HEK293T (cell line): ENCODE data around the gene ZNF273.

Source experiments
- CTCF ChIA-PET: fragments of 350-600 bp; formaldehyde crosslinking; extraction: SDS; loops from one replicate; lab custom pipeline; 2021; ENCODE audit warnings: antibody characterized with exemption, inconsistent platforms; lab: Yijun Ruan, JAX
- POLR2A ChIA-PET: fragments of 350-600 bp; formaldehyde crosslinking; extraction: SDS; loops from one replicate; lab custom pipeline; 2020; ENCODE audit warnings: antibody characterized with exemption, inconsistent platforms; lab: Yijun Ruan, JAX
- DNase-seq: peaks from one replicate; pipeline ENCODE4 v3.0.0; 2012; ENCODE audit warnings: mixed read lengths; ENCODE audit errors: extremely low spot score
- ARNT ChIP-seq: fragments of 450-650 bp; IDR thresholded peaks from 2 replicates; pipeline ENCODE4 v1.6.1; 2017; ENCODE audit warnings: mild to moderate bottlenecking
- BHLHE40 ChIP-seq: fragments of 450-650 bp; IDR thresholded peaks from 2 replicates; pipeline ENCODE4 v1.6.1; 2016; ENCODE audit warnings: mild to moderate bottlenecking, moderate library complexity, borderline replicate concordance
- CTBP1 ChIP-seq: fragments of 450-650 bp; IDR thresholded peaks from 2 replicates; pipeline ENCODE4 v1.6.1; 2016; ENCODE audit warnings: borderline replicate concordance
- ELF4 ChIP-seq: fragments of 450-650 bp; IDR thresholded peaks from 2 replicates; pipeline ENCODE4 v1.6.1; 2017; ENCODE audit warnings: antibody characterized with exemption
- FOXA1 ChIP-seq: fragments of 450-650 bp; IDR thresholded peaks from 2 replicates; pipeline ENCODE4 v1.6.1; 2016; ENCODE audit warnings: mild to moderate bottlenecking
- FOXK2 ChIP-seq: fragments of 450-650 bp; IDR thresholded peaks from 2 replicates; pipeline ENCODE4 v1.6.1; 2016; ENCODE audit warnings: mild to moderate bottlenecking
- FOXM1 ChIP-seq: fragments of 450-650 bp; IDR thresholded peaks from 2 replicates; pipeline ENCODE4 v1.6.1; 2017; ENCODE audit warnings: mild to moderate bottlenecking, borderline replicate concordance
- HDGF ChIP-seq: fragments of 450-650 bp; IDR thresholded peaks from 2 replicates; pipeline ENCODE4 v1.6.1; 2017; ENCODE audit warnings: antibody characterized with exemption, borderline replicate concordance
- L3MBTL2 ChIP-seq: fragments of 450-650 bp; conservative IDR thresholded peaks from 2 replicates; pipeline ENCODE4 v1.6.1; 2016; ENCODE audit warnings: mild to moderate bottlenecking
- LEF1 ChIP-seq: fragments of 450-650 bp; IDR thresholded peaks from 2 replicates; pipeline ENCODE4 v1.6.1; 2017; ENCODE audit warnings: mild to moderate bottlenecking, borderline replicate concordance
- NFRKB ChIP-seq: fragments of 450-650 bp; IDR thresholded peaks from 2 replicates; pipeline ENCODE4 v1.6.1; 2016; ENCODE audit warnings: mild to moderate bottlenecking, moderate library complexity
- SP1 ChIP-seq: fragments of 450-650 bp; IDR thresholded peaks from 2 replicates; pipeline ENCODE4 v1.6.1; 2017
- SUZ12 ChIP-seq: fragments of 450-650 bp; IDR thresholded peaks from 2 replicates; pipeline ENCODE4 v1.6.1; 2016; ENCODE audit warnings: mild to moderate bottlenecking
- TARDBP ChIP-seq: fragments of 450-650 bp; IDR thresholded peaks from 2 replicates; pipeline ENCODE4 v1.6.1; 2016
- ZNF384 ChIP-seq: fragments of 450-650 bp; IDR thresholded peaks from 2 replicates; pipeline ENCODE4 v1.6.1; 2016
- TF ChIP-seq, protein P1 (sequence below): fragments of 450-650 bp; IDR thresholded peaks from 2 replicates; pipeline ENCODE4 v1.6.1; 2016

Gene ZNF273

DNA sequence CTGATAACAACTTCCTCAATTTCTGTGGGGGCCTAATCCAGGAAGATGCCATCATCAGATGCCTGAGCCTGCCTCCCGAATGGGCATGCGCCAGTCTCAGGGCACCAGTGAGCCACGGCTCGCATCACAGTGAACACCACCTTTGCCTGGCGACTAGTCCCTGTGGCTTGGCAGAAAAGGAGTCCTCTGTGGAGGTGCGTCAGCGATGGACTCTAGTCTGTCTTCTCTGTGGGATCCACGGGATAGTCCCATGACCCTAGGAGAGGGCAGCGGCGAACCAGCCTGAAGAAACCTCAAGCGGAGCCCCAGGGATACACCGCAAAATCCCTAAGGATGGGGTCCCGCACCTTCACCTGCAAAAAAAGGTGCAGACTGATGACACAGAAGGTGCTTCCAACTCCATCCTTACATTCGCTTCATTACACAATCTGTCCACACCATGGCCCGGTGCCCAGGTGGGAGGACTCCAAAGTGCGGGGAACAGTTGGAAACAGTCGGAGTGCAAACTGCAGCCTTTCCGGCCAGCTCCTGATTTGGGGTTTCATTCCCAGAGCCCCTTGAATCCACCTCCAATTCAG lies 35.1 kb upstream of the ZNF273 start:
- no peak for TF ChIP-seq ZNF384
- ChIA-PET POLR2A (no interaction called here), CTCF (no interaction called here)
- DNase-seq, result no peak

DNA sequence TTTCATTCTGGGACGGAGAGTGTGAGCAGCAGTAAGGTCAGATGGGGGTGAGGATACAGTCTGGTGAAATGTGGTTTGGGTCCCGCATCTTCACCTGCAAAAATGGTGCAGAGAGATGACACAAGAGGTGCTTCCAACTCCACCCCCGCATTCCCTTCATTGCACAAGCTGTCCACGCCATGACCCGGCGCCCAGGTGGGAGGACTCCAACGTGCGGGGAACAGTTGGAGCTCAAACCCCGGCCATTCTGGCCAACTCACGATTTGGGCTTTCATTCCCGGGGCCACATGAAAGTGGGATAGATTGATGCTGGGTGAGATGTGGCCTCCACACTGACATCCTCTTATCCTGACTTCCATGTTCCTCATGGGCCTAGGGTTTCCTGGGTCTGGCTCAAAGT lies 34.6 kb upstream of the ZNF273 start:
- ChIA-PET CTCF (no interaction called here), POLR2A (no interaction called here)
- no peak for DNase-seq
- no peak for TF ChIP-seq ZNF384
- no peak for TF ChIP-seq ARNT

DNA sequence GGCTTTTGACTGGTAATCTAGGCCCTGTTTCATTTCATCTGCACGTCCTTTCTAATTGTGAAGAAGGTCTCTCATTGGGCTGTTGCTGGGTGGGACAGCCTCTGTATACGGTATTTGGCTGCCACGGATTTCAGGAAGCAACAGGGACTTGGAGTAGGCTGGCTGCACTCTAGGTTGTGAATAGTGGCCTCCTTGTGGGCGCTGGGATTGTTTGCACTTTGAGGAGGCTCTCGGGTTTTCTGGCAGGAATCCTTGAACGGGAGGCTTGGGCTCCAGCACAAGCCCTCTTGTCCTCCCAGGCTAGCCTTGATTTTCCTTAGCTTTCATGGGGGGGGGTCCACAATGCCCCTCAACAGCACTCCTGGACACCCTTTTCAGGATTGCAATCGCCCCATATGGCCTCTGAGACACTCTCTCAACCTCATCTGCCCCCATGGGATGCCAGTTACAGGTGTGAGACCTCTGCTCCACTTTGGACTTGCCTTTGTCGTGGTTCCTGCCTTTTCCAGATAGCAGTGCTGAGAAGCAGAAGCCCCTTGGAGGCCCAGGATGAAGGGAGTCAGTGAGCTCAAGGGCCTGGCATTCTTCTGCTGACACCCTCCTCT lies 33.9 kb upstream of the ZNF273 start:
- CTCF ChIA-PET, result no interaction called here
- DNase-seq, result no peak
- TF ChIP-seq FOXA1 (no peak), BHLHE40 (no peak), SUZ12 (no peak), FOXK2 (no peak), TARDBP (no peak)
- POLR2A ChIA-PET, result no interaction called here

DNA sequence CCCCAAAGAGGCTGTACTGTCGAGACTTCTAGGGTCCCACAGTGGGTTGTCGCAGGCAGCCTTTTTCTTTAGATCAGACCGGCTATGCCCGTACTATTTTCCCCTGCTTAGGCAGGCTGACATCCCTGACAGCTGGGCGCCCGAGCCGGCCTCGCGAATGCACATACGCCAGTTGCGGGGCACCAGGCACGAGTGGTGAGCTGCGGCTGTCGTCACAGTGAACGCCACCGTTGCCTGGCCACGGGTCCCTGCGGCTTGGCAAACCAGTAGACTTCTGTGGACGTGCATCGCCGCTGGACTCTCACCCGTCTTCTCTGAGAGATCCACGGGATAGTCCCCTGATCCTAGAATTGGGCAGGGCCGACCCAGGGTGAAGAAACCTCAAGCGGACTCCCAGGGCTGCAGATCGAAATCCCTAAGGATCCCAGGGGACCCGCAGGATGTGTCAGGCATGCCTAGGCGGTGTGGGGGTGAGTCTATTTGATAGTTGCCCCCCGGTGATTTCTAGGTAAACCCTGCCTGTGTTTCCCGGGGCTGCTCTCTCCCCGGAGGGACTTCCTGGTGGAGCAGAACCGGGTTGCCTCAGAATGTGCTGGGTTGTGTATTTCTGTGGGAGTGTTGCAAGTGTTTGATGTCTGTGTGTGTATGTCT lies 33.0 kb upstream of the ZNF273 start:
- no peak for DNase-seq
- TF ChIP-seq LEF1, result no peak
- no peak for TF ChIP-seq NFRKB
- ChIA-PET CTCF (no interaction called here), POLR2A (no interaction called here)

DNA sequence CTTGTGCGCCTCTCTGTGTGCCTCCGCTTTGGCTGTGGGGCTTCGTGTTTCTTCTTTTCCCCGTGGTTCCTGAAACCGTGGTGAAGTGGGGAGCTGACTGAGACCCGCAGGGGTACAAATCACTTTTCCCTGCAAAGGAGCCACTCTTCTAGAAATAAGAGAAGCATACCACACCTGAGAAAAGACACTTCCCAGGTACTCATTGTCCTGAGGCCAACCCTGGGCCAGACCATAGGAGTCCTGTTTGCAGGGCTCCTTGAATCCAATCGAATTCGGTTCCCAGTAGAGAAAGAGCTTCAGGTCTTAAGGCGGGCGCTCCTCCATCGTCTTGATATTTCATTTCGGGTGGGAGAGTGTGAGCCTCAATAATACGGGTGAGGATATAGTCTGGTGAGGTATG lies 32.4 kb upstream of the ZNF273 start:
- POLR2A ChIA-PET, result no interaction called here
- CTCF ChIA-PET, result no interaction called here
- DNase-seq, result no peak
- TF ChIP-seq SP1 (no peak), FOXA1 (no peak), L3MBTL2 (no peak), FOXK2 (no peak)

DNA sequence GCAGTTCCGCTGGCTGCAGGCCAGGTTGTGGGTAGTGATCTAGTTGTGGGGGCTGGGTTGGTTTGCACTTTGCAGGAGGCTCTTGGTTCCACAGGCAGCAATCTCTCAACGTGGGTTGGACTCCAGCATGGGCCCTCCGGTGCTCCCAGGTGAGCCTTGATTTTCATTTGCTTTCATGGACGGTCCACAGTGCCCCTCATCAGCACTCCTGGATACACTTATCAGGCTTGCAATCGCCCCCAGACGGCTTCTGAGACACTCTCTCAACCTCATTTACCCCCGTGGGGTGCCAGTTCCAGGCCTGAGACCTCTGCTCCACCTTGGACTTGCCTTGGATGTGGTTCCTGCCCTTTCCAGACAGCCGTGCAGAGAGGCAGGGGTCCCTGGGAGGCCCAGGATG lies 31.3 kb upstream of the ZNF273 start:
- no peak for TF ChIP-seq ELF4
- no peak for TF ChIP-seq TARDBP
- TF ChIP-seq FOXK2, result no peak
- TF ChIP-seq SUZ12, result no peak
- no peak for TF ChIP-seq NFRKB
- TF ChIP-seq CTBP1, result no peak
- no peak for TF ChIP-seq ARNT
- no peak for TF ChIP-seq ZNF384
- no peak for TF ChIP-seq BHLHE40
- POLR2A ChIA-PET, result no interaction called here
- CTCF ChIA-PET, result no interaction called here
- no peak for DNase-seq

DNA sequence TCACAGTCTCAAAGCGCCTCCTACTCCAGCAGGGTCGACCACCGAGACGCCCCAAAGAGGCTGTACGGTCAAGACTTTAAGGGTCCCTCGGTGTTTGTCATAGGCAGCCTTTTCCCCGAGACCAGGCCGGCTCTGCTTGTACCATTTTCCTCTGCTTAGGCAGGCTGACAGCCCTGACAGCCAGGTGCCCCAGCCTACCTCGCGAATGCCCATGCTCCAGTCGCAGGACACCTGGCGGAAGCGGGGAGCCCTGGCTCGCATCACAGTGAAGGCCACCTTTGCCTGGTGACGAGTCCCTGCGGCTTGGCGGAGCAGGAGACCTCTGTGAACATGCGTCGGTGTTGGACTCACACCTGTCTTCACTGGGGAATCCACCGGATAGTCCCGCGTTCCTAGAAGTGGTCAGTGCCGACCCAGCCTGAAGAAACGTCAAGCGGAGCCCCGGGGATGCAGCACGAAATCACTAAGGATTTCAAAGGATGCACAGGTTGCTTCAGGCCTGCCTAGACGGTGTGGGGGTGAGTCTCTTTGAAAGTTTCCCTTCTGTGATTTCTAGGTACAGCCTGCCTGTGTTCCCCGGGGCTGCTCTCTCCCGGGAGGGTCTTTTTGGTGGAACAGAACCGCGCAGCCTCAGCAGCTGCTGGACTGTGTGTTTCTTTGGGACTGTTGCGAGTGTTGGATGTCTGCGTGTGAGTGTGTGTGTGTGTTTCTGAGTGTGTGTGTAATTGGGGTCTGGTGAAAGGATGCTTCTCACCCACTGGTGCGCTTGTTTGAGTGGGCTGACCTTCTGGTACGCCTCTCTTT lies 30.5 kb upstream of the ZNF273 start:
- TF ChIP-seq, protein P1, sequence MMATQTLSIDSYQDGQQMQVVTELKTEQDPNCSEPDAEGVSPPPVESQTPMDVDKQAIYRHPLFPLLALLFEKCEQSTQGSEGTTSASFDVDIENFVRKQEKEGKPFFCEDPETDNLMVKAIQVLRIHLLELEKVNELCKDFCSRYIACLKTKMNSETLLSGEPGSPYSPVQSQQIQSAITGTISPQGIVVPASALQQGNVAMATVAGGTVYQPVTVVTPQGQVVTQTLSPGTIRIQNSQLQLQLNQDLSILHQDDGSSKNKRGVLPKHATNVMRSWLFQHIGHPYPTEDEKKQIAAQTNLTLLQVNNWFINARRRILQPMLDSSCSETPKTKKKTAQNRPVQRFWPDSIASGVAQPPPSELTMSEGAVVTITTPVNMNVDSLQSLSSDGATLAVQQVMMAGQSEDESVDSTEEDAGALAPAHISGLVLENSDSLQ, result no peak
- no peak for TF ChIP-seq ARNT
- no peak for TF ChIP-seq L3MBTL2
- TF ChIP-seq CTBP1, result no peak
- TF ChIP-seq LEF1, result no peak
- TF ChIP-seq TARDBP, result no peak
- TF ChIP-seq FOXM1, result no peak
- TF ChIP-seq NFRKB, result no peak
- TF ChIP-seq BHLHE40, result no peak
- TF ChIP-seq SUZ12, result no peak
- no peak for TF ChIP-seq FOXK2
- TF ChIP-seq SP1, result no peak
- no peak for TF ChIP-seq ZNF384
- no peak for TF ChIP-seq ELF4
- no peak for TF ChIP-seq FOXA1
- no peak for TF ChIP-seq HDGF
- DNase-seq, result no peak
- ChIA-PET POLR2A (no interaction called here), CTCF (no interaction called here)

DNA sequence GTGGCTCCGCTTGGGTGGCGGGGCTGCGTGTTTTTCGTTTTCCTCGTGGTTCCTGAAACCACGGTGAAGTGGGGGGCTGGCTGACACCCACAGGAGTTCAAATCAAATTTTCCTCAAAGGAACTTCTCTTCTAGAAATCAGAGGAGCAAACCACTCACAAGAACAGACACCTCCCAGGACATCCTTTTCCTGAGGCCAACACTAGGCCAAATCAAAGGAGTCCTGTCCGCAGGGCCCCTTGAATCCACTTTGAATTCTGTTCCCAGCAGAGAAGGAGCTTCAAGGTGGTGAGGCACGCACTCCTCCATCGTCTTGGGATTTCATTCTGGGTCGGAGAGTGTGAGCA lies 29.9 kb upstream of the ZNF273 start:
- ChIA-PET POLR2A (no interaction called here), CTCF (no interaction called here)
- TF ChIP-seq FOXK2, result no peak
- no peak for TF ChIP-seq LEF1
- TF ChIP-seq SUZ12, result no peak
- TF ChIP-seq HDGF, result no peak
- no peak for TF ChIP-seq ZNF384
- no peak for TF ChIP-seq TARDBP
- no peak for TF ChIP-seq L3MBTL2
- TF ChIP-seq NFRKB, result no peak
- no peak for TF ChIP-seq BHLHE40
- no peak for TF ChIP-seq SP1
- no peak for TF ChIP-seq ARNT
- DNase-seq, result no peak
